ENCODE measurements around the gene TRIM58. TPM values are rescaled to one million over a fixed set of nuclear protein-coding genes. Genes with fewer than 3 reads are reported as not detected.

Gene TRIM58
- total RNA-seq, 2 experiments from 2014 or later, result 0.16 to 0.20 TPM

GRCh38 chr1:247833601-247834000, 23.4 kb upstream of the TRIM58 start:
- Histone ChIP-seq H3K36me3 (ENCODE audit: insufficient read depth, low read length) (no peaks in the 10 kb centered on the region), H3K27me3 (ENCODE audit: control insufficient read depth in 1 of 2, insufficient read depth in 2 of 2, low read length in 2 of 2) (no peaks in the 10 kb centered on the region), H3K4me1 (ENCODE audit: insufficient read depth, low read length) (no peaks in the 10 kb centered on the region), H3K4me3 (ENCODE audit: low read length) (no peak overlapping the region), H3K27ac (ENCODE audit: low read depth in 1 of 2, low read length in 2 of 2) (no peak overlapping the region), H3K9me3 (ENCODE audit: control insufficient read depth in 1 of 2, insufficient read depth in 1 of 2, low read length in 2 of 2) (no peaks in the 10 kb centered on the region)
- Mint-ChIP-seq H3K9me3 (no peaks in the 10 kb centered on the region), H3K36me3 (ENCODE audit: low read depth) (no peaks in the 10 kb centered on the region), H3K27me3 (peaks cover 8% of the 10 kb centered on the region), H3K4me3 (no peak overlapping the region), H3K27ac (no peak overlapping the region), H3K4me1 (ENCODE audit: low read depth) (no peaks in the 10 kb centered on the region)
- intact Hi-C loops (cut with DNase I, micrococcal nuclease), result no loop called here
- ChIA-PET POLR2A (no interaction called here), CTCF (no interaction called here)
- ATAC-seq (ENCODE audit: poor library complexity), result no peak
- no peak for DNase-seq
- no peak for TF ChIP-seq CTCF (IDR thresholded peaks at IDR 0.05)

- no peaks in the 10 kb centered on the region for H3K4me1 ChIP-seq (ENCODE audit: insufficient read depth, low read length)
- TF ChIP-seq CTCF (IDR thresholded peaks at IDR 0.05), result no peak
- H3K27me3 ChIP-seq (ENCODE audit: control insufficient read depth in 1 of 2, insufficient read depth in 2 of 2, low read length in 2 of 2), result no peaks in the 10 kb centered on the region
- peaks cover 0 to 5% of the 10 kb centered on the region in 2 experiments for H3K9me3 ChIP-seq (ENCODE audit: control insufficient read depth in 1 of 2, insufficient read depth in 1 of 2, low read length in 2 of 2)
- ATAC-seq (ENCODE audit: poor library complexity) (no peak), DNase-seq (no peak)
- Mint-ChIP-seq H3K9me3 (no peaks in the 10 kb centered on the region), H3K27me3 (no peaks in the 10 kb centered on the region), H3K27ac (no peak overlapping the region), H3K4me1 (ENCODE audit: low read depth) (no peaks in the 10 kb centered on the region), H3K36me3 (ENCODE audit: low read depth) (no peaks in the 10 kb centered on the region), H3K4me3 (no peak overlapping the region)
- ChIA-PET POLR2A (no interaction called here), CTCF (no interaction called here)
- intact Hi-C loops (cut with DNase I, micrococcal nuclease), result loop anchor here in 1 of 2 experiments (2.0 kb wide), 1 partner anchor 30 kb away; no protein-coding TSS in a partner anchor
- H3K36me3 ChIP-seq (ENCODE audit: insufficient read depth, low read length), result no peaks in the 10 kb centered on the region
- no peak overlapping the region for H3K27ac ChIP-seq (ENCODE audit: low read depth in 1 of 2, low read length in 2 of 2)
- H3K4me3 ChIP-seq (ENCODE audit: low read length), result no peak overlapping the region
Observed at GRCh38 chr1:247840818-247841217, 16.2 kb upstream of the TRIM58 start.

- Histone ChIP-seq H3K36me3 (ENCODE audit: insufficient read depth, low read length) (no peaks in the 10 kb centered on the region), H3K9me3 (ENCODE audit: control insufficient read depth in 1 of 2, insufficient read depth in 1 of 2, low read length in 2 of 2) (peaks cover 0 to 8% of the 10 kb centered on the region in 2 experiments), H3K27me3 (ENCODE audit: control insufficient read depth in 1 of 2, insufficient read depth in 2 of 2, low read length in 2 of 2) (no peaks in the 10 kb centered on the region), H3K4me3 (ENCODE audit: low read length) (no peak within 1 kb of the TSS), H3K27ac (ENCODE audit: low read depth in 1 of 2, low read length in 2 of 2) (no peak within 1 kb of the TSS), H3K4me1 (ENCODE audit: insufficient read depth, low read length) (no peaks in the 10 kb centered on the region)
- intact Hi-C loops (cut with DNase I, micrococcal nuclease), result loop anchor here in 1 of 2 experiments (2.0 kb wide), 1 partner anchor 29 kb away; no protein-coding TSS in a partner anchor
- no peak within 1 kb of the TSS for H3K4me3 Mint-ChIP-seq
- ATAC-seq (ENCODE audit: poor library complexity) (no peak), DNase-seq (no peak)
- POLR2A ChIA-PET, result no interaction called here
- no peak within 1 kb of the TSS for H3K27ac Mint-ChIP-seq
- CTCF ChIA-PET, result no interaction called here
- H3K9me3 Mint-ChIP-seq, result no peaks in the 10 kb centered on the region
- no peaks in the 10 kb centered on the region for H3K27me3 Mint-ChIP-seq
- H3K4me1 Mint-ChIP-seq (ENCODE audit: low read depth), result no peaks in the 10 kb centered on the region
- H3K36me3 Mint-ChIP-seq (ENCODE audit: low read depth), result no peaks in the 10 kb centered on the region
- TF ChIP-seq CTCF (IDR thresholded peaks at IDR 0.05), result no peak
Observed at GRCh38 chr1:247841796-247842195, 15.2 kb upstream of the TRIM58 start, which contains the start of gene OR11L1. OR11L1 (minus strand) TSS chr1:247841896; CDS start chr1:247841896, 0 bp downstream.
